GM18517 (cell line): ENCODE results near the gene CDH13.

Experiments
- ATAC-seq: cut with Tn5 transposase; IDR thresholded peaks from one replicate; pipeline ENCODE4 v1.9.1; 2021; ENCODE audit warnings: mild to moderate bottlenecking, moderate library complexity; ENCODE audit not compliant: unreplicated experiment

The CDH13 gene

DNA sequence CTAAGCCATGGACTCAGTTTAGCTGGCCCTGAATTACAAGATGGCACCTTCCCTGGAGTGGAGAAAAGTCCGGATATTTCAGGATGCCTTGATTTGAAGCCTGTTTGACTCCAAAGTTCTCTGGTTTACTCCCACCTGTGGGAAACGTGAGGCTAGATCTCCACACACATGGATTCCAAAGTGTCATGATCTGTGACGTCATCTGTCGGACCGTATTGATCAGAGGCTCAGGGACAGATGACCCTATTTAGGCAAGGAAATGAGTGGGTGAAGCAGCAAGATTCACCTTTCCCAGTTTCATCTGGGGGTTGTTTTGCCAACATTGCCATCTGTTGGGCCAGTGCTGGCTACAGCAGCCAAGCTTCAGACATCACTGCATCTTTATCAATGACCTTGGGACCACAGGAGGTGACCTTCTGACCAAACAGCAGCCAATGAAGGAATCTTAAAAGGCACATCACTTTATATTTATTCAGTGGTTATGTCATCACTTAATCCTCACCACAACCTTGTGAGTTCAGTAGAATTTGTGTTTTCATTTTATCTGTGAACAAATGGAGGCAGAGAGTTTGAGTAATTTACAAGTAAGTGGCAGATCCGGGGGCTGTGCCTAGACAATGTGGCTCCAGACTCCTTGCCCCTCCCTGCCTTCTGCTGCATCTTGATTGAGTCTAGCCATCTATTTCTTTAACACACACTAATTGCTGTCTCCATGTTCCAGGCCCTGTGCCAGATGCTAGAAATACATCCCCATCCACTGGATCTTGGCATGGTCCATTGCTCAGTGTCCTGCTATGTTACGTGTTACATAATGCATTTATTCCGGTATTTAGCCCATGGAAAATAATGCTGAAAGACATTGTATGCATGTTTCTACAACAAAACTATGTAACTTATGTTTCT is 1.5 kb upstream of the CDH13 start:
- no peak for ATAC-seq

DNA sequence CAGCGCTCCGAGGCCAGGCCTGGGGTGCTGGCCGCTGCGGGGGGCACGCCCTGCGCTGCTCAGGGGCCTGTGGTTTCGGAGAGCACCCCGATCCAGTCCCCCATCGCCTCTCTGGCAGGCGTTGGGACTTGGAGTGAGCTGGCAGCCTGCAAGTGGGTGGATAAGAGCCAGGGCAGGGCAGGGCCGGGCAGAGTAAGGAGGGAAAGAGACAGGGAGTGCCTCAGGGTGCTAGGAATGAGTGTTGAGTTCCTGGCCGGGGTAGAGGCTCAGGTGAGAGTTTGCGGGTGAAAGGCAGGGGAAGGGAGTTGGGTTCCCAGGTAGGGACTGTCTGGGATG is 1.3 kb downstream of the CDH13 start:
- no peak for ATAC-seq

DNA sequence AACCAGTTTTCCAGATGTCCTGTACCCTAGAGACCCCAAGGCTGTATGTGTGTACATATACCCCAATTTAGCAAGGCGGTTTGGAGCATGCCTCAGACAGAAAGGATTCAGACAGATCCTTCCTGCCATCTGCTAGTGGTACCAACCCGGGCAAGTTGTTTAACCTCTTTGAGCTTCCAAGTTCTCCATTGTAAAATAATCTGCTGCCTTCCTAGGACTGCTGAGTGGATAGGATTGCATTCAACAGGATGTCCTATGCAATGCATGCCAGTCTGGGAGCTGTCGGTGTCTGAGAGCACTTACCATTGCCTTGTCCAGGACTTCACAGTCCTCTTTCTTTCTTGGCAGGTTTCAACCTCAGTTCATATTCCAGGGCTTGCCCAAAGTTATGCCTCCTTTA is 1.9 kb downstream of the CDH13 start:
- ATAC-seq, result no peak

DNA sequence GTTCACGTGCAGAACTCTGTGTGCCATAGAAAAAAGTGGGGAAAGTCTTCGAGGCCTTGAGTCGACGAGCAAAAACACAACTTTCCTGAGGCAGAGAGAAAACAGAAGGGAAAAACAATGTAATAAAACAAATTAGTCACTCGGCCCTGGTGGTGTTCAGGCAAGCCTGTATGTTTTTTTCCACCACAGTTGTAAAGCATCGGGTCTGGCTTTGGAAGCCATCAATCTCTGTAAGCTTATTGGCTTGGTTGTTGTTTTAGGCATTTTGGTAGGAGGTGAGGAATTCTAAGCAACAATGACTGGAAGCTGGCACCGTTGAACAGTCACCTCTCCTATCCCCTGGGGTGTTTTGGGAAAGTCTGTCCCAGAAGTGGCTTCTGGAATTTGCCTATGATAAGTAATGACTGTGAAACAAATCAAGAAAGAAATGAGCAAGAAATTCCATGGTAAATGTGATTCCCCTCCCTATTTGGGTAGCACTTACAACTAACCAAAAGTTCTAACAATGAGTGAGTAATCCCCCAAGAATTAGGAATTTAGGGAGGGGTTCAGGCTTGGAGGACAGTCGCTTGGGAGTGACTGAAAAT is 2.8 kb downstream of the CDH13 start:
- ATAC-seq, result no peak

DNA sequence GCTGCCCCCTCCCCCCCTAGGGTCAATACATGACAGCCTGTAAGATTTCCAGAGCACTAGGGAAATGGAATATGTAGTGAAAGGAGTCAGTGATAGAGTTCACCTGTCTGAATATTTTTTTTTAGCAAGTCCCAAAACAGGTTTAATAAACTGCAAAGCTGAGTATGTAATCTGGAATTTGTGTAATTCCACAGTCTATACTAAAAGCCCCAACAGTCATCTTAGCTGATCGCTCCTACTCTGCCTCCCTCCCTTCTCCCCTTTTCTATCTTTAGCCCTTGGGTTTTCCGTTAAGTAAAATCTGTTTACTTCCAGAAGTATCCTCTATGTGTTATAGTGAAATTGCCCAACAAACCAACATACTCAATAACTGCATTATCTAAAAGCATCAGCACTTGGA is 3.5 kb downstream of the CDH13 start:
- no peak for ATAC-seq

DNA sequence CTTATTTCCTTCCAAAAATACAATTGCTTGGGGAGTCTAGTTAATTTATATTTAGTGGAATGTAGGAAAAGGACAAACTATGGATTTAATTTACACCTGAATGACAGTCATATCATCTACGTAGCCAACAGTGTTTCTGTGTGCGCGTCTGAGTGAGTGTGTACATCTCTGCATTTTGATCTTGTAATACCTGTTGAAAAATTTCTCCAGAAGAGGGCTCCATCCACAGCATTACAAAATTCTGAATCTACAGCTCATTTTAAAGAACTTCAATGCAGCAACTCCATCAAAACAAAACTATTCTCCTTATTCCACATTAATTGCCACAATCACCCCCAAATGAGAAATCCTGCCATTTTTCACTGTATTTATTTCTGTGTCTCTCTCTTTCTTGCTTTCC is 3.9 kb downstream of the CDH13 start:
- no peak for ATAC-seq

DNA sequence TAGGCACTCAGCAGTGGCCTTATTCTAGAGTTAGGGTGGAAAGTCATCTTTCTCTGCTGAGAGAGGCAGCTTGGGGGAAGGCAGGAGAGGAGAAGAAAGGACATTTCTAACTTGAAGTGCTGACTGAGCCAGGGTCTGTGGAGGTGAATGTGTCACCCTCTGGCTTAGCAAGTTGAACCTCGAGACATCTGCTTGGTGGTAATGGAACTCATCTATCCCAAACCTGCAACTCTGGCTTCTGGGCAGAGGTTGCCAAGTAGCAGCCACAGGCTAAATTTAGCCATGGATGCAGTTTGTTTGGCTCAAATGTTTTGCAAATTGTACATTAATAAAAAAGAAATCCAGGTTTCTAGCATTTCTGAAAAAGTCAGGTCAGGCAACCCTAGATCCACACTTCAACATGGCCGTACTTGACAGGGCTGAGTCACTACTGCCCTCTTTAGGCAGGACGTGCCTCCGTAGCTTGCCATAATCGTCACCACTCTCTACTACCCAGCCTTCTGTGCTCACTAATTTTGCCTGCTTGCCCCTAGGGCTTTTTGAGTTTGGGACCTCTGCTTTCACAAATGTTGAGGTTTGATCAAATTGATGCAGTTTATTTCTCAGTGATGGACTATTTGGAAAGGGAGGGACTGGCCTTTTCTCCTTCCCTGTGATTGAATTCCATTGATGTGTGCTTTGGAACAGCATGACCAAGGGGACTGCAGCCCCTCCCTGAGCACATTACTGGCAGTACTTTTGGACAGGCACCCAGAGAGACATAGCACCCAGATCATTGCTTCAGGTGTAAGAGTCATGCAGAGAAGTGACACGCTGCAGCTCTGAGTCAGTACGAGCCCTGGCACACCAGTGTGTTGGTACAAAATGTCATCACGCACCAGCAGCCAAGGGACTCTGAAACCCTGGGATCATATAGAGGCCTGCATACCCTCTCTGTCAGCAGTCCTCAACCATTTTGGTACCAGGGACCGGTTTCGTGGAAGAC is 5.2 kb downstream of the CDH13 start:
- ATAC-seq, result no peak

DNA sequence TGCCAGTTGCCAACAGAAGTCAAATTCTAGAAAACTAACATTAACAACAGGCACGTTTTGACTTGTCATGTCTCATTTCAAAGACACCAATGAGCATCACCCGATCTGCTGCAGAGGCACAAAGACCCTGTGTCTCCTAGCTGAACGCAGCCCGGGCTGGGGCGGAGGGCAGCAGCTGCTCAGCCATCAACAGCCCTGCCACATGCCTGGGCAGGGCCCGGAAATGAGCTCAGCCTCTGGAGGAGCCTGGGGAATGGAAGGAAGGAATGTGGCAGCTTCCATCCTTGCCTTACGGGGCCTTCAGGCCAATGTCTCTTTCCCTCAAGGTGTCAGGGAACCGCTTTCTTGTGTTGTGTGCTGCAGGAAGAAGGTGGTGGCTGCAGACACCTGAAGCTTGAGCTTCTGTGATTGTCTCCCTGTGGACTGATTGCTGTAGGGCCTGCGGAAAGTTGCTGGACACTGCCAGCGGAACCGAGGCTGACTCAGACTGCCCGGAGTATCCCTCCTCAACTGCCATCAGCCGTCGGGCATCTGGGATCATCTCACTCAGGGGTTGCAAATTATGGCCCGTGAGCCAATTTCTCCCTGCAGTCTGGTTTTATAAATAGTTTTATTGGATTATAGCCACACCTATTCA is 7.3 kb downstream of the CDH13 start:
- ATAC-seq, result no peak

DNA sequence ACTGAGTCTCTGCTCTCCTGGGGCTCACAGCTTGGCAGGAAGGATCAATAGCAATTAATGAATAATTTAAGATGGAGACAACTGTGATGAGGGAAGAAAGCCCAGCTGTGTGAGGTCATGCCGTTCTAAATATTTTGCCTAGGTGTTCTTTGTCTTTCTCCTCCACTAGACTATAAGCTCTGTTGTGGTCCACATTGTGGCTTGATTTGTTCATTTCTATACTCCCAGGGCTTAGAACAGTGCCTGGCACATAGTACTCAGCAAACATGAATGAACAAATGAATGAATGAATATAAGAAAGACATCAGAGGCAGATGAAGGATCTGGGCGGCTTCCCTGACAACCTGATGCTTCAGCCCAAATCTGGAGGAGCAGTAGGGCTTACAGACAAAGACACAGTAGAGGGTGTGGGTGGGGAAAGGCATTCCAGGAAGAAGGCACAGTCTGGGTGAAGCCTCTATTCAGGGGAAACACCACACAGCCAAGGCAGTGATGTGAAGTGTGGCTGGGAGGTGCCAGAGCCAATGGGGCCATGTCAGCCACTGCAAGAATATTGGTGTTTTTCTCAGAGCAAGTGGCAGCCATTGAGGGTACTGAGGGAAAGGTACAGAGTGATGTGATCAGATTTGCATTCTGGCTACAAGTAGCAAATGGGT is 8.3 kb downstream of the CDH13 start:
- no peak for ATAC-seq

DNA sequence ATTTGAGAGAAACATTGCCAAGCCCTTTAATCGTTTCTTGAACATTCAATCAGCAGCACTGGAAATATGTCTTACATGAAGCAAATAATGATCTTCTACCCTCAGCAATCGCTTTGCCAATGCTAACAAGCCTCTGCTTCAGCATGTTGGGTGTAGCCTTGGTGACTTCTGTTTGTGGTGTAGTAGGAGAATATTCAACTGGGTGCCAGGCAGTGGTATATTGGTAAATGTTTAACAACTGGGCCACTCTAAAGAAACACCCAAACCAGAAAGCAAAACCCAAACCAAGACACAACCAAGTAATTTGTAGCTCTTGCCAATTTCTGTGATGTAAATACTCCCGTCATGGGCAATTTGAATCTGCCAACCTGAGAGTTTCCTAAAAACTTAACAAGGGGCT is 9.7 kb downstream of the CDH13 start:
- no peak for ATAC-seq

DNA sequence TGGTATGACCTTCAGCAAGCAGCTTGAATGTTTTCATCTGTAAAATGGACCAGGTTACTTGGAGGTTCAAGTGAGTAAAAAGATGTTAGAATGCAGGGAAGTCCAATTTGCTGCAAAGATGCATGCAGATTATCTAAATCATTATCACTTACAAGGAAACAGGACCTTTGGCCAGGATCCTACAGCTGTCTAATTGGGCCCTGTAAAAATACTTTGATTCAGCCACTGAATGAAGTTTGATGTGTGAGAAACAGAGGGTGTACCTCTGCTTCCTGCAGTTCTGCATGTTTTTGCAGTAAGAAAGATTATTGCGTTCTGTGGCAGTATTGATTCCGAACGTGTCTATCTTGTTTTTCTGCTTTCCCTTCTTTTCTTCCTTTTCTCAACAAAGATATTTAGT is 10.2 kb downstream of the CDH13 start:
- ATAC-seq, result no peak

DNA sequence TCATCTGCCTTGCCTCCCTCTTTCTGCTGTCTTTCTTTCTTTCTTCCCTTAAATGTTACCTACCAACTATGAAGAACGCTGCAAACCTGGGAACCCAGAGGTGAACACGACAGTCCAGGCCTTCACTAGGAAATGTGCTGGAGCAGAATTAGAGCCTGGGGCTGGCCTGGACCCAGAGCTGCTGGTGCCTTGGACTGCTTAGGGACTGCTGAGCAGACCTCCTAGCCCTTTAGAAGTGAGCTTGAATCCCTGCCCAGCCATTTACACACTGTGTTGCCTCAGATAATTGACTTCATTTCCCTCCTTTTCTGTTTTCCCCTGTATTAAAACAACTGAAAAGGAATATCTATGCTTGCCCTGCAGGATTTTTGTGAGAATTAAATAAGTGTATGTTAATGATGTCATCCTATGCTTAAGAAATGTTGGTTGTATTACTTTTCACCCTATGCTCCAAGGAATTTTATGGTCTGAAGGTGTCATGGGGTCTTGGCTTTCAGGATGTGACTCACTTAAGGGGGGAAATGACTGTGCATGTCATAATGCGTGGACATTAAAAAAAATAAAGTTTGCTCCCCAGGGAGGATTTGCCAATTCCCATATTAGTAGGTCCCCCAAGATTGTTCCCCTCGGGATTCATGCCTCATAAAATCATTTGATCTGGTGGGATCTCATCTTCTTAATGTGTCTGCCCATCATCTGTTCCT is 11.5 kb downstream of the CDH13 start:
- no peak for ATAC-seq

DNA sequence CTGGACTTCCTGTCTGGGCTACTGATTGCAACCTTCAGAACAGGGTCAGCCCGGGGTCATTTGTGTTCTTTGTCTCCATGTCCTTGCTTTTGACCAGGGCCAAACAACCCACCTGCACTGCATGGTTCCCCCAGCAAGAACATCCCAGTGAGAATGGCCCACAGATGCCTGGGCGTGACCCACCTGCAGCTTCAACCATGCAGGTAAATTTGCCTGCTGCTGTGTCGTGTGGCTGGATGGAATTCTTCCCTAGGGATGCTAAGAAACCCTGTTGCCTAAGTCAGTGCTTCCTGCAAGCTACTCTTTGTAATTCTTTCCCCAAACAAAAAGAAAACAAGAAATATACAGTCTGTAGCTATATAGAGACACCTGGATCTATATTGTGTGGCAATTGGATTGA is 12.5 kb downstream of the CDH13 start:
- no peak for ATAC-seq

DNA sequence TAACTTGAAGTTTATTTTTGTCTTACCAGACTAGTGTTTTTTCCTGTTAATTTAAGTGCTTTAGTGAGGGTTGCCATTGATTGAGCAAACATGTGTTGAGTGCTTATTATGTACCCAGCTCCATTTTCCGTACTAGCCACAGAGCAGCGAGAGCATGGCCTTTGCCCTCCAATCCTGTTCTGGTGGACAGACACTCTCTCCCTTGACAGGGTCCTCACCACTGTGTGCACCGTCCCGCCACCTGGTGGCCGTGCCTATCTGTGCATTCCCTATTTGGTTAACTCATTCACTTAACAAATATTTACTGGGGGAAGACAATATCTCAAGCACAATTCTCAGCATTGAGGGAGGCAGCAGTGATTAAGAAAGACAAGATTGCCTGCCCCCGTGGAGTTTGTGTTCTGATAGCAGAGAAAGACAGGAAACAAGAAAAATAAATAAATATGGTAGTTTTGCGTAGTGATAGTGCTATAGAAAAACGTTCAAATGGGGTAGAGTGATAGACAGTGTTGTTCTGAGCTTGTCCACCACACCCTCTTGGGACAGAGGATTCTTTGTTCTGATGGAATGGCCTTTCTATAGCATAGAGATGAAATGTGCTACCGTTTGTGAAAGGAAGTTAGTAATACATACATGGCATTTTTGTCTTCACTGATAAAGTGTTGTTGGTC is 13.0 kb downstream of the CDH13 start:
- peak; percentile 56 for ATAC-seq

DNA sequence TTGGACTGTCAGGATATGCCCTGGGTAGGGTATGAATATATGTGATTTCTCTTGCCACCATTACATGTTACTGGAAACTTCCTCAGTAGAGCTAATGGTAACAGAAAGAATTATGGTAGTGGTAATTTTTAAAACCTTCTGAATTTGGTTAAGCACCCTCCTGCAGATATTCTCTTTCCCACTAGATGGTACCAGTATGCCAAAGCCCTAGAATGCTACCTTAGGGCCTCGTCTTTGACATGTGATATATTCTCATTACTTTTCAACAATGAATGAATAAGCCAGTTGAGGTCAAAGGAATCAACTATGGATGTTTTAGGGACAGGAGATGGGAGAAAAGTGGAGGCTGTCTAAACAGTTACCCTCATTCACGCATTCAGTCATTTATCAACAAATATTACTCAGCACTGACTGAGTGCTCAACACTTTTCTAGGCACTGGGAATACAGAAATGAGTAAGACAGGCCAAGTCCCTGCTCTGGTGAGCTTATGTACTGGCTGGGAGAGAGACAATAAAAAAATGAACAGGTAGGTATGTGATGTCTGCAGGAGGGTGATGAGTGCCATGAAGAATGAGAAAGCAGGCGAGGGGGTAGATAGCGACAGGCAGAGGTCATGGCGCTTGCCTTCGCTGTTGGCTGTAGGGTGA is 14.7 kb downstream of the CDH13 start:
- ATAC-seq, result no peak

DNA sequence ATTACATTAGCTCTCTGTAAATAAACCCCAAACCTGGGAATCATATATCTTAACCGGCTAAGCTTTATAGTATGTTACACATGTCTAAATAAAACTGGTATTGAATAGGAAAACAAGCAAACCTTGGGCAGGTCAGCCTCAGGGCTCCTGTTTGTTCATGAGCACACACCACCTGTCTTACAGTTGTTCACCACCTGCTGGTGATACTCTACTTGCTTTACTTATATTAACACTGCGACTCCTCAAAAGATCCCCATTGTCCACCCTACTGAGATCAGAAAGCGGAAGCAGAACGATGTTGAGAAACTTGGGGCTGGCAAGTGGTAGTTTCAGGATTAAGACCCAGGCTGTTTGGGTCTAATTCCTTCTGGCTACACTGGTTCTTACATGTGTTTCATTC is 16.4 kb downstream of the CDH13 start:
- ATAC-seq, result no peak

DNA sequence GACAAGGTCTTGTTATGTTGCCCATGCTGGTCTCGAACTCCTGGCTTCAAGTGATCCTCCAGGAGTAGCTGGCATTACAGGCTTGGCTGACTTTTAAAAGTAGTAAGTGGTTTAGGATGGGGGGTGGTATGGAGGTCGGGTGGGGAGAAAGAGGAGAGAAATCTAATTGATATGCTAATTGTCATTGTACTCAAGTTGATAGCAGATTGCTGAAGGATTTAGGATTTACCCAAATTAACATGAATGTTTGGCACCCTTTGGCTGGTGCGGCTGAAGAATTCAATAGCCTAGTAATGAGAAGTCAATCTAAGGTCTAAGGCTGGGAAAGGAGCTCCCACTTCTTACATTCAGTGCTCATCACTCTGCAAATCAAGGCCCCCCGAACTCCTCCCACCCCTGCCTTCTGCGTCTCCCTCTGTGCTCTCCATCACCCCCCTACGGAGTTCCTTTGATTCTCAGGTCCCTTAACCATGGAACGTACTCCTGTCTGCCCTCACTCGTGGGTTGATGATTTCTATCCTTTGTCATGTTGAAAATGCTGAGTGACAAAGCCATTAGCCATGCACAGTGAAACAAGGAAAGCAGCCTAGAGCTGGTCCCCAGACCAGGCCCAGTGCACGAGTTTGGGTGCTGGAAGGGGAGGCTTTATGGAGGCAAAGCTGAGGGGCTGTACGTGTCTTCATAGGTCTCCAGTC is 17.3 kb downstream of the CDH13 start:
- ATAC-seq, result no peak

DNA sequence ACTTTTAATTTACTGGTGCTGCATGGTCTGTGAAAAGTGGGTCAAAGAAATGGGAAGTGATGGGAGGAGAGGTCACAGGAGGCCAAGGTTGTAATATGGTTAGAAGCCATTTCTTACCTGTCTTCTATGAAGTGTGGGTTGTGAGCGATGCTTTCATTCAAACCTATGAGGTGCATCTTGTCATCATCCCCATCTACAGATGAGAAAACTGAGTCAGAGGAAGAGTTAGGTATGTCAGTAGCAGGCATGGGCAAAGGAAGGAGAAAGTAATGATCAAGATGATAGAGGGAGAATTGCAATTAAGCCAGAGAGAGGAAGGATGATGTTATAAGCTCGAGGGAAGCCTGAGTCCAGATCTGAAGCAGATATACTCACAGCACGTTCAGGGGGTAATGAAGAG is 19.7 kb downstream of the CDH13 start:
- ATAC-seq, result no peak
